GM18868 (cell line): ENCODE data around the gene EML1.

Experiments used
- ATAC-seq: cut with Tn5 transposase; IDR thresholded peaks from one replicate; pipeline ENCODE4 v1.9.1; 2021; ENCODE audit warnings: mild to moderate bottlenecking, moderate library complexity; ENCODE audit not compliant: unreplicated experiment

Gene EML1

GRCh38 chr14:99793213-99794150 is at the start of gene EML1:
EML1 (plus strand) TSS chr14:99793413; CDS start chr14:99793477, 64 bp downstream.
- peak; percentile 95 for ATAC-seq

- ATAC-seq = no peak
Measured at GRCh38 chr14:99744199-99744872, 48.9 kb upstream of the EML1 start.

- ATAC-seq = no peak
Measured at GRCh38 chr14:99744873-99745224, 48.4 kb upstream of the EML1 start.

- no peak for ATAC-seq
Measured at GRCh38 chr14:99745307-99745951, 47.8 kb upstream of the EML1 start.

GRCh38 chr14:99747167-99747566 is 46.0 kb upstream of the EML1 start:
- no peak for ATAC-seq

- no peak for ATAC-seq
Measured at GRCh38 chr14:99747582-99748330, 45.5 kb upstream of the EML1 start.

GRCh38 chr14:99748529-99748928 is 44.7 kb upstream of the EML1 start:
- ATAC-seq = no peak

- no peak for ATAC-seq
Measured at GRCh38 chr14:99749142-99749541, 44.1 kb upstream of the EML1 start.

GRCh38 chr14:99749763-99750715 is 43.2 kb upstream of the EML1 start:
- ATAC-seq = no peak

GRCh38 chr14:99750746-99751450 is 42.3 kb upstream of the EML1 start:
- no peak for ATAC-seq

GRCh38 chr14:99751539-99752485 is 41.4 kb upstream of the EML1 start:
- ATAC-seq = no peak

- ATAC-seq = no peak
Measured at GRCh38 chr14:99752486-99753121, 40.6 kb upstream of the EML1 start.

- no peak for ATAC-seq
Measured at GRCh38 chr14:99753225-99754140, 39.7 kb upstream of the EML1 start.

GRCh38 chr14:99754141-99755067 is 38.8 kb upstream of the EML1 start:
- ATAC-seq = no peak

- ATAC-seq = no peak
Measured at GRCh38 chr14:99755068-99755405, 38.2 kb upstream of the EML1 start.
